BJ (cell line): ENCODE data around the gene CHGA. TPM values are rescaled to one million over a fixed set of nuclear protein-coding genes. Genes with fewer than 3 reads are reported as not detected.

Experiments used
- CTCF ChIA-PET: fragments of 350-600 bp; formaldehyde crosslinking; extraction: SDS; loops from one replicate; lab custom pipeline; 2021; ENCODE audit warnings: antibody characterized with exemption, inconsistent platforms; lab: Yijun Ruan, JAX
- POLR2A ChIA-PET: fragments of 300-600 bp; sonication (Branson Sonifier 250); formaldehyde crosslinking; extraction: SDS; loops from one replicate; lab custom pipeline; 2021; ENCODE audit warnings: antibody characterized with exemption; lab: Charles Lee
- DNase-seq: peaks from one replicate; pipeline ENCODE4 v3.0.0-alpha.2; 2011; ENCODE audit warnings: low read depth
- H3K27me3 ChIP-seq: 2 replicates; pipeline ENCODE4 v1.6.0; 2011; ENCODE audit warnings: low read length; ENCODE audit not compliant: control insufficient read depth, insufficient read depth
- H3K36me3 ChIP-seq: 2 replicates; pipeline ENCODE4 v1.5.1; 2011; ENCODE audit warnings: low read length; ENCODE audit not compliant: control insufficient read depth, insufficient read depth
- H3K4me3 ChIP-seq: 2 replicates; pipeline ENCODE4 v1.5.1; 2011; ENCODE audit warnings: low read depth, mild to moderate bottlenecking, control low read depth, low read length
- CTCF ChIP-seq: IDR thresholded peaks from 2 replicates; pipeline ENCODE4 v1.5.1; 2011; ENCODE audit warnings: low read depth, mild to moderate bottlenecking, control low read depth, inconsistent platforms, low read length, moderate library complexity; ENCODE audit not compliant: insufficient read depth
- polyA plus RNA-seq: library from polyadenylated mRNA; depleted of rRNA; stranded (reverse); fragments of >200 nt; gene quantifications from 2 replicates; pipeline ENCODE4 v1.2.3, GENCODE V29; 2011

The CHGA gene
- polyA plus RNA-seq, 1 experiment, result not detected

- CTCF ChIA-PET, result interaction anchor here (0.7 to 1.6 kb wide), 3 partner anchors 167 to 214 kb away, joined by 4 to 8 read pairs (median 4); no protein-coding TSS in a partner anchor
- no peak for TF ChIP-seq CTCF
- POLR2A ChIA-PET, result no interaction called here
Observed at GRCh38 chr14:92946847-92947545, 24.0 kb downstream of the CHGA start.

GRCh38 chr14:92948647-92949046 is 25.7 kb downstream of the CHGA start:
- ChIA-PET POLR2A (no interaction called here), CTCF (interaction anchor here (1.3 to 1.6 kb wide), 2 partner anchors 165 to 191 kb away, joined by 4 to 9 read pairs; no protein-coding TSS in a partner anchor)
- no peak for DNase-seq
- H3K27me3 ChIP-seq, result no peaks in the 10 kb centered on the region
- no peak for TF ChIP-seq CTCF
- no peak overlapping the region for H3K4me3 ChIP-seq
- peaks cover 5% of the 10 kb centered on the region for H3K36me3 ChIP-seq

More at GRCh38 chr14:92946847-92947545, 24.0 kb downstream of the CHGA start:
- peaks cover 5% of the 10 kb centered on the region for H3K36me3 ChIP-seq
- H3K27me3 ChIP-seq, result no peaks in the 10 kb centered on the region
- DNase-seq, result no peak
- no peak overlapping the region for H3K4me3 ChIP-seq

- ChIA-PET CTCF (interaction anchor here (0.7 to 1.6 kb wide), 3 partner anchors 38 to 190 kb away, joined by 3 to 9 read pairs (median 4); no protein-coding TSS in a partner anchor), POLR2A (no interaction called here)
- Histone ChIP-seq H3K36me3 (peaks cover 5% of the 10 kb centered on the region), H3K4me3 (no peak overlapping the region), H3K27me3 (no peaks in the 10 kb centered on the region)
- TF ChIP-seq CTCF, result no peak
- no peak for DNase-seq
Observed at GRCh38 chr14:92949496-92950192, 26.7 kb downstream of the CHGA start.

GRCh38 chr14:92950193-92950540 is 27.2 kb downstream of the CHGA start:
- peaks cover 5% of the 10 kb centered on the region for H3K36me3 ChIP-seq
- no peaks in the 10 kb centered on the region for H3K27me3 ChIP-seq
- DNase-seq, result no peak
- ChIA-PET POLR2A (no interaction called here), CTCF (interaction anchor here (1.4 to 1.6 kb wide), 2 partner anchors 163 to 189 kb away, joined by 4 to 9 read pairs; no protein-coding TSS in a partner anchor)
- TF ChIP-seq CTCF, result no peak
- no peak overlapping the region for H3K4me3 ChIP-seq

- ChIA-PET POLR2A (no interaction called here), CTCF (interaction anchor here (1.2 kb wide), 1 partner anchor 164 kb away, joined by 3 read pairs; no protein-coding TSS in a partner anchor)
- Histone ChIP-seq H3K27me3 (no peaks in the 10 kb centered on the region), H3K4me3 (no peak overlapping the region), H3K36me3 (peaks cover 4% of the 10 kb centered on the region)
- no peak for DNase-seq
- TF ChIP-seq CTCF, result no peak
Observed at GRCh38 chr14:92950773-92951172, 27.8 kb downstream of the CHGA start.
